Measurements from ENCODE around the gene LCE1E.

The LCE1E gene

DNA sequence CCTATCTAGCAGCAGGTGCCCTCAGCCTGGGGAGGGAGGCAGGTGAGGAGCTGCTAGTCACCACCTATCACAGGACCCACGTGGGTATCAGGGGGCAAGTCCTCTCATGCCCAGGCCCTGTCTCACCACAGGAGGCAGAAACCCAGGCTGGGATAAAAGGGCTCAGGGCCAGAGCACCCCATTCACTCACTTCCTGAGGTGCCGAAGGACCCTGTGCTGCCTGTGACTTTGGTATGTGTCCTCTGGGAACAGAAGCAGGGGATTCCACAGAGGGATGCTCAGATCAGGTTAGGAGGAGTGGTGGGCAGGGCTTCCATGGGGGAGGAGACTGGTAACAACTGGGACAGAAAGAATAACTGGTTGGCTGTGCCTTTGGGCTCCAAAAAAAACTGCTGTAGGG is at the start of gene LCE1E:
Gene LCE1E, plus strand, starts transcription at position 181 of the 400 bp plus-strand sequence. CDS start 1,043 bp downstream, outside the sequence.
- DNase-seq, result no peak

DNA sequence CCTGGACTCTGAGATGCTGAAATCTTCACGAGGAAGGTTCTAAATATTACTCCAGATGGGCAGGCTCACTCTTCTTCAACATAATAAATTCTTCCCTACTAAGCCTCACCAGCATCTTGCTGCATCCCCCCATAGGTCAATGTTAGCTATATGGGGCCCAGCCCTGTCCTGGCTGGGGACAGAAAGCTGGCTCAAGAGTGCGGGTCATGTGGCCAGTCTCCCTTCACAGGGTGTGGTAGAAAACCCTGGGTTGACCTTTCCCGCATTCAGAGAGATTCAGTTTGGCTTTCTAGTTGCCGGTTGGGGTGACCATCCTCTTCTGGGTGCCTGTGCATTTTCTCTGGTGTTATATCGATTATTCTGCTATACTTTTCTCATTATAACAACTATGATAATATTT is 48.1 kb upstream of the LCE1E start:
- no peak for DNase-seq

DNA sequence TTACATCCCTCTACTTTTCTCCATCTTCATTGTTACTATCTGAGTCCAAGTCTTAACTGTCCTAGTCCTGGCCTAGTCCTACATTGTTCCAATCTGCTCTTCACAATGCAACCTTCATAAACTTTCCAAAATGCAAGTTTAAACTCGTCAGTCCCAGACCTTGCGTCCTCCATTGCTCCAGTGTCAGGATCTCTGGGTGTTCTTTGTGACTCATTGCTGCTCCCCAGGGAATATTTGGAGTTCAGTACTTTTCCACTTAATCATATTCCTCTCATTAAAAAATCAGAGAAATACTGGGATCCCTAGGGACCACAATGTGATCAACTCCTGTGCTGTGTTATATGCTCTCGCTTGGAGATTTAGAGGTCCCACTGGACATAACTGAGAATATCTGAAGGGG is 46.2 kb upstream of the LCE1E start:
- DNase-seq, result no peak

DNA sequence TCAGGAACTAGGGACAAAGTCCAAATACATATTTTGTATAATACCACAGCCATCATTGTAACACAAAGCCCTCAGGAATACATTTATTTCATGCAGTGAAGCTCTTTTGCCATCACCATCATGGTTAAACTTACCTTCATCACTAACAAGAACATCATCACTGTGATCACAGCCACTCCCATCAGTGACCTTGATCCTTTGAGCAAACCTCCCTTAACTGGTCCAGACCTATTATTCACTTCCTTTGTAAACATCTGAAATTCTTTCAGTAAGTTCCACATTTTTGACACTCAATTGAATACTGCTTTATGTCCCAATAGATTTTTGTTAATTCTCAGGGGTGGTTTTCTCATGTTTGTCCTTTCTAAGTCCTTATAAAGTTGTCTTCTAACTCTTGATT is 44.4 kb upstream of the LCE1E start:
- no peak for DNase-seq

- DNase-seq, result no peak
Measured at GRCh38 chr1:152743371-152744145, 42.5 kb upstream of the LCE1E start.

GRCh38 chr1:152745289-152745704 is 40.8 kb upstream of the LCE1E start:
- DNase-seq, result no peak

GRCh38 chr1:152745765-152746444 is 40.2 kb upstream of the LCE1E start:
- DNase-seq, result no peak

DNA sequence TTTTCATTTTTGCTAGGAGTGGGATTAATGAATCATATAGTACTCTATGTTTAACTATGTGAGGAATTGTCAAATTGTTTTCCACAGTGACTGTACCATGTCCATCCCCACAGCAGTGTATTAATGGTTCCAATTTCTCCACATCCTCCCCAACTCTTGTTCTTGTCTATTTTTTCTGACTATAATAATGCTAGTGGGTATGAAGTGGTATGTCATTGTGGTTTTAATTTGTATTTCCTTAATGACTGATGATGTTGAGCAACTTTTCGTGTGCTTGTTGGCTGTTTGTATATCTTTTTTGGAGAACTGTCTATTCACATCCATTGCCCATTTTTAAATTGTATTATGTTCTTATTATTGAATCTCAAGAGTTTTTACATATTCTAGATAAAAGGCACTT is 38.2 kb upstream of the LCE1E start:
- DNase-seq, result no peak

GRCh38 chr1:152752225-152752624 is 33.8 kb upstream of the LCE1E start:
- no peak for DNase-seq

- no peak for DNase-seq
Measured at GRCh38 chr1:152753586-152753985, 32.5 kb upstream of the LCE1E start.

GRCh38 chr1:152756872-152757271 is 29.2 kb upstream of the LCE1E start:
- no peak for DNase-seq

DNA sequence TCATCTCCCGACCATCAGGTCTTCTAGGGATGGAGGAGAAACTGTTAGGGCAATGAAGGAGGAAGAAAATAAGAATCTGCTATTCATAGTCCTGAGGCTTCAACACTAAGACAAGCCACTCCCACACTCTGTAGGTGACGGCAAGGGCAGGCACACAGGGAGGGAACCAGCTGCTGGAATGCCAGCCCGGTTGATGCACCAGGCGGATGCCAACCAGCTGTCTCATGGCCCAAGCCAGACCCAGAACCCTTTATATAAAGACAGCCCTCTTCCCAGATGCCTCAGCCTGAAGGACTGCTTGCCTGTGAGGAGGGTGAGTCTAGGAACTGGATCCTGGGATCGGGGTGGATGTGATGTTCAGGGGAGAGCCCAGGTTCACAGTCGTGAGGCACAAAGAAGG is 28.3 kb upstream of the LCE1E start, which contains the start of gene KPRP:
Gene KPRP, plus strand, starts transcription at position 279 of the 400 bp plus-strand sequence. CDS start 1,564 bp downstream, outside the sequence.
- DNase-seq, result no peak

GRCh38 chr1:152758636-152759035 is 27.4 kb upstream of the LCE1E start:
- DNase-seq, result no peak

DNA sequence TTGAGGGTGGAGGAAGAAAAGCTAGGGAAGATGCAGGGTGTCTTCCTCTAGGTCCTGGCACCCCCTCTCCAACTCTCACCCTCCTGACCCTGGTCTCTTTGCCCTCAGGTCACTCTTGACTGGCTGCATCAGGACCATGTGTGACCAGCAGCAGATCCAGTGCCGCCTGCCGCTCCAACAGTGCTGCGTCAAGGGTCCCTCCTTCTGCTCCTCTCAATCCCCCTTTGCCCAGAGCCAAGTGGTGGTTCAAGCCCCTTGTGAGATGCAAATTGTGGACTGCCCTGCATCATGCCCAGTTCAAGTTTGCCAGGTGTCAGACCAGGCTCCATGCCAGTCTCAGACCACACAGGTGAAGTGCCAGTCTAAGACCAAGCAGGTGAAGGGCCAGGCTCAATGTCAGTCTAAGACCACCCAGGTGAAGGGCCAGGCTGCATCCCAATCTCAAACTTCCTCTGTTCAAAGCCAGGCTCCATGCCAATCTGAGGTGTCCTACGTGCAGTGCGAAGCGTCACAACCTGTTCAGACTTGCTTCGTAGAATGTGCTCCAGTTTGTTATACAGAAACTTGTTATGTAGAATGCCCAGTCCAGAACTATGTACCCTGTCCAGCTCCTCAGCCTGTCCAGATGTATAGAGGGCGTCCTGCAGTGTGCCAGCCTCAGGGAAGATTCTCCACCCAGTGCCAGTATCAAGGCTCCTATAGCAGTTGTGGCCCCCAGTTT is 26.4 kb upstream of the LCE1E start:
- no peak for DNase-seq

GRCh38 chr1:152760551-152761190 is 25.4 kb upstream of the LCE1E start:
- no peak for DNase-seq

- DNase-seq, result no peak
Measured at GRCh38 chr1:152761609-152762213, 24.3 kb upstream of the LCE1E start.

DNA sequence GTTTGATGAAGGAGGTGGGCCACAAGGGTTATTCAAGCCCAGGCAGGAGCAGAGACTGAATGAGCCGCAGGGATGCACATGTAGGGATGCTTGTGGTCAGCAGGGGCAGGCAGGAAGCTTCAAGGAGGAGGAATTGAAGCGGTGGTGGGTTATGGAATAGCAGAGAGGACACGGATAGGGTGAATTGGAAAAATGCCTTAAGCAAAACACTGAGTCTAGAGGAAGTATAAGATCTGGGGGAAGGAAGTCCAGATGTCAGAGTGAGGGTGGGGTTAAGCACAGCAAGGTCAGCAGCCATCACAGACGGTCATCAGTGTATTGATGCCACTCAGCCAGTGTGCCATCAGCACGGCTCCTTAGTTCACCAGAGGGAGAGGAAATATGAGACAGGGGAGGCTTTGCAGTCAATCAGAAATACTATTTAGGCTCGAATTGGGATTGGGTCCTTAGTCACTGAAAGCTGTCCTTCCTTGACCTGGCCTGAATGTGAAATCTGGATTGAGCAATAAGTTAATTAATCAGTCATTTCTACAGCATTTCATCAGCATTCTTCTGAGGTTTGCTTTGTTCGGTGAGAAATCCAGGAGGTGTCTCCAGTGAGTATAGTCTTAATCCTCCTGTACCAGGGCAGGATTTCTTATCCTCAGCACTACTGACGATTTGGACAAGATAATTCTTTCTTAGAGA is 17.1 kb upstream of the LCE1E start:
- DNase-seq, result no peak

DNA sequence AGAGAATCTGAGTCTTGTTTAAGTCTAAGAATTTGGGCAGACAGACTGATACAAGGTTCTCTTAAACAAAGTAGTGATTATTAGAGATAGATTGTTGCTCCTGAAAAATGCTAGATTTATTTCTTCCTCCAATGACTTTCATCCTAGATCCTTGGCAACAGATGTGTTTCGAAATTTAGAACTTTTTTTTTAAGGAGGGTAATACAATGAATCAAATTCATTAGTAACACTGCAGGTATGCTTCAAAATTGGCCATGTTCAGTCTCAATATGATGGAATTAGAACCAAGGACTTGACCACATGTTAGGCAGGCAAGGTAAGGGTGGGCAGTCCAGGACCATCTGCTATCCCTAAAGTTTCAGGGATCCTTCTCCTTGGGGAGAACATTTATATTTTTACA is 15.6 kb upstream of the LCE1E start:
- DNase-seq, result no peak

GRCh38 chr1:152774875-152775274 is 11.2 kb upstream of the LCE1E start, which contains the start of gene LCE1F:
Gene LCE1F (plus strand): TSS chr1:152775140. CDS start chr1:152776372, 1,232 bp downstream.
- no peak for DNase-seq

DNA sequence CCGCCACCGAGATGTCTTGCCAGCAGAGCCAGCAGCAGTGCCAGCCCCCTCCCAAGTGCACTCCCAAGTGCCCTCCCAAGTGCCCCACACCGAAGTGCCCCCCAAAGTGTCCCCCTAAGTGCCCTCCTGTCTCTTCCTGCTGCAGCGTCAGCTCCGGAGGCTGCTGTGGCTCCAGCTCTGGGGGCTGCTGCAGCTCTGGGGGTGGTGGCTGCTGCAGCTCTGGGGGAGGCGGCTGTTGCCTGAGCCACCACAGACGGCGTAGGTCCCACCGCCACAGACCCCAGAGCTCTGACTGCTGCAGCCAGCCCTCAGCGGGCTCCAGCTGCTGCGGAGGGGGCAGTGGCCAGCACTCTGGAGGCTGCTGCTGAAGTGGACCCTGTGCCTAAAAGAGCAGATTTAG is 9.7 kb upstream of the LCE1E start:
- DNase-seq, result no peak

- DNase-seq, result no peak
Measured at GRCh38 chr1:152777510-152778137, 8.4 kb upstream of the LCE1E start.

DNA sequence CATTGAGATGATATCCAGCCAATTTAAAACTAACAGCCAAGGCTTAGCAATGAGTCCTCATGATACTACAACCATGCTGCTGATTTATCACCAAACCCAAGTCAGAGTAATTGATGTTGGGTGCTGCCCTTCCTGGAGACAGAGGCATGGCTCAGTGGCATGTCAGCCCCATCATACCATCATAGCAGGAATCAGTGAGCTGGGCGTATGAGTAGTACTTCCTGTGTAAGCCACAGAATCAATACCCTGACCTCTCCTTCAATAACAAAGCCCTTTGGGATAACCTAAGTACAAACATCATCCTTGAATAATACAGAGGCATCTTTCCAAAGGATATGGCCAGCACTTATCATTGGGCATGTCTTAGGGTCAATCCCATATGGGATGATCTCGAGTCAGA is 3.0 kb upstream of the LCE1E start:
- no peak for DNase-seq

Measured in NCI-H526 treated with DMSO at 0.1 percent for 48 hours (cell line).